Stimulated activated CD8-positive, alpha-beta memory T cell treated with anti-CD3 and anti-CD28 coated beads, Interleukin-15, amount 100 ng/mL, for 48 hours (primary cell): ENCODE data around the gene NOL11.
"Not testable (repeated sequence)": the region's sequence is repeated elsewhere in the genome, so short reads cannot be mapped to it uniquely, and the experiment has no call there.

Experiments
- DNase-seq, 2 donors: peaks; one replicate each; pipeline ENCODE4 v3.0.0-alpha.2; 2020; ENCODE audit warnings: low read depth in 2 of 2

The NOL11 gene

DNA sequence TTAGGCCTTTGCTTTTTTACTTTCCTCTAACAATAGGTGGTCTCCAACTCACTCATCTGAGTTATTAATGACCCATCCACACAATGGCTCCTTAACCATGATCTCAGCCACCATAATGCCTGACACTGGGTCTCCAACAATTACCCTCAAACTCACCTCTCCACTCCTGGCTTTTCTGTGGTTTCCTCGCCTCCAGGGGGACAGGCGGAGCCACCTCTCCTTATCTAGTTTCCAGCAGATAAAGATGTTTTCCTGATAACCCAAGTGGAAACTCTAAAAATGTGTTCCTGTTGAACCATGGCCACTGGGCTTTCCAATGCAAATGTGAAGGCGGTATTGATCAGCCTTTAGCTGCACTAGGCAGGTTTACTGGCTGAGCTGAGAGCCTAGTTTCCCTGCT lies 9.4 kb upstream of the NOL11 start:
- no peak for DNase-seq

DNA sequence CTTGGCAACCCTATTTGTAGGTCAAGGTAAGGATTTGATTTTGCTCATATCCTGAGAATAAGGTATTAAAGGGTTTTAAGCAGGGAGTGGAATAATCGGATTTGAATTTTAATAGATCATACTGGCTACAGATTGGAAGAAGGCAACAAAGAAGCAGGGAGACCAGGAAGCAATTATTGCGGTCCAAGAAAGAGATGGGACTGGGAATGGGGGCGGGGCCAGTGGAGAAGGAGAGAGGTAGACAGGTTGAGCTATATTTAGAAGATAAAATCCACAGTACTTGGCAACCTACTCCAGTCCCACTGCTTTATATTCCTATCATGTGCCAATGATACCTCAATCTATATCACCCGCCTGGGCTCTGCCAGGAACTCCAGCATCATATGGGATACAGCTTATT lies 5.8 kb upstream of the NOL11 start:
- DNase-seq = no peak

- no peak for DNase-seq
Measured at GRCh38 chr17:67712375-67712774, 5.4 kb upstream of the NOL11 start.

DNA sequence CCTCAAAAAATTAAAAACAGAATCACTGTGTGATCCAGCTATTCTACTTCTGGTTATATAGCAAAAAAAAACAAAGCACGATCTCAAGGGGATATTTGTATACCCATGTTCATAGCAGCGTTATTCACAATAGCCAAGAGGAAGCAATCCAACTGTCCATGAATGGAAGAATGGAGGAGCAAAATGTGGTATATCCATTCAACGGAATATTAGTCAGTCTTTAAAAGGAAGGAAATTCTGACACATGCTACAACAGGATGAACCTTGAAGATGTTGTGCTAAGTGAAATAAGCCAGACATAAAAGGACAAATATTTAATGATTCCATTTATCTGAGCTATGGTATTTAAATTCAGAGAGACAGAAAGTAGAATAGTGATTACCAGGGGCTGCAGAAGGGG lies 4.6 kb upstream of the NOL11 start:
- DNase-seq = no peak

DNA sequence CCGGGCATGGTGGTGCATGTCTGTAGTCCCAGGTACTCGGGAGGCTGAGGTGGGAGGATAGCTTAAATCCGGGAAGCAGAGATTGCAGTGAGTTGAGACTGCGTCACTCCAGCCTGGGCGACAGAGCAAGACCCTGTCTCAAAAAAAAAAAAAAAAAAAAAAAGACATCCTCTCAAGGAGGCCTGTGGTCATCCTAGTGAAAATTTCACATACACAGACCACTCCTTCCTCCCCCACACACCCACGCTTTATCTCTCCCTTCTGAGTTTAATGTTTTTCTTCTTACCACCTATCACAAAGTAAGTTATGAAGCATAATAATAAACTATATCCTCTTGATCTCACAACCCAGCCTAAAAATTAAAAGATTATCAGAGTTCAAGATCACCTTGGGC lies 1.3 kb upstream of the NOL11 start:
- no peak for DNase-seq

DNA sequence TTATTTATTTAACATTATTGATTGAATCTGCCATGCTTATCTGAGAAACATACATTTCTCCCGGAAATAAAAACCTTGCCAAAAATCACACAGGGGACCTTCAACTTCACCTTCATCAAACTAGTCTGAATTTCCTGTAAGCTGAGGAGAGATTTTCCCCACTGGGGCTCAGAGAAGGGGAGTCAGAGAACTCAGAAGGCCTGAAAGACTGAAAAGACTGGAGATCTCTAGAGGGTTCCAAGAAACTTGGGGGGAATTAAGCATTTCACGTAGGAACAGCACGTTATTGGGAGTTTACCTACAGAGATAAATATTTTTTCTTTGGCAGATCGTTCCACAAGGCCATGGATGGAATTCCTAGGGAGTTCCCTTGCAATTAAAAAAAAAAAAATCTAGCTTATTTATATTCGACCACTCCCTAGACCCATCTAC lies 528 bp upstream of the NOL11 start:
- no peak for DNase-seq

DNA sequence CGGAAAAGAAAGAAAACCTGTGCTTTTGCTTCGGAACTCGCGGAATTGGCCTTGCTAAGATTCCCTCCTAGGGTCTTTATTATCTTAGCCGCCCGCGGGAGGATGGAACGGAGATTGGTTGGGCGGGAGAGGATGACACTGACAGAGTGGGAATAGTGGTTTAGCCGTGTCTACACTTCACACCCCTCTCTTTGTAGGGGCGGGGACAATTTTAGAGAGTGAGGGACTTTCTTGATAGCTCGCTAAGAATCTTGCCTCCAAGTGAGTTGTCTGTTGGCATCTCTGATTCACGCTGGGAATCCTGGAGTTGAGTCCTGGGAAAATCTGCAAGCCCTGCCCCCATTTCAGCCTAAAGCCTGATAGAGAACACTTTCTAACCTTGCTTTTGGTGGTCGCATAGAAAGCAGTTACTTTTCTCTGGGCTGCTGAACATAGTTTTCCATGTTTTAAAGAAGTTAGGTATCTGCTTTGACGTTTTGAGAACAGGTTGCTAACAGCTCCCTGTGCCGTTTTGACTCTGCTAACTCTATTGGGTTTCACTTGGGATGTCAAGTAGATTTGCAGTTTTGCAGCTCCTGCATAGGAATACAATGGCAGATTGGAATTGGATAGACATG lies 697 bp downstream of the NOL11 start:
- DNase-seq = peak in 1 of 2 donors; percentile 25

GRCh38 chr17:67725373-67725791 lies 7.6 kb downstream of the NOL11 start:
- DNase-seq = no peak

GRCh38 chr17:67725807-67726206 lies 8.1 kb downstream of the NOL11 start:
- no peak for DNase-seq

DNA sequence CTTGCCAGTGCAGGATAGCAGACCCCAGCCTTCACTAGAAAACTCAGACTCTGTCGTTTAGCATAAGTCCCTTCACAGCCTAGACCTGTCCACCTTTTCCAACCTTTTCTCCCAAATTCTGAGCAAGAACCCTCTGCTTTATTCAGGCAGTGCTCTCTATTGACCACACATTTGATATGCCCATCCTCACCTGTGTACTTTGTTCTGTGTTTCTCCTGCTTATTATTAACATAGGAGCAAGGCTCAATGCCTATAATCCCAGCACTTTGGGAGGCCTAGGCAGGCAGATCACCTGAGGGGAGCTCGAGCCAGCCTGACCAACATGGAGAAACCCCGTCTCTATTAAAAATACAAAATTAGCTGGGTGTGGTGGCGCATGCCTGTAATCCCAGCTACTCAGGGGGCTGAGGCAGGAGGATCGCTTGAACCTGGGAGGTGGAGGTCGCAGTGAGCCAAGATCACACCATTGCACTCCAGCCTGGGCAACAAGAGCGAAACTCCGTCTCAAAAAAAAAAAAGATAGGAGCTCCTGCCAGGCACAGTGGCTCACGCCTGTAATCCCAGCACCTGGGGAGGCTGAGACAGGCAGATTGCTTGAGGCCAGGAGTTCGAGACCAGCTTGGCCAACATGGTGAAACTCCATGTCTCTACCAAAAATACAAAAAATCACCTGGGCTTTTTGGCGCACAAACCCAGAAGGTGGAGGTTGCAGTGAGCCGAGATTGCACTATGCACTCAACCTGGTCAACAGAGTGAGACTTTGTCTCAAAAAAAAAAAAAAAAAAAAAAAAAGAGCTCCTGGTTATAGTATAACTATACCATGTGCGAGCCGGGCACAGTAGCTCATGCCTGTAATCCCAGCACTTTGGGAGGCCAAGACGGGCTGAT lies 9.7 kb downstream of the NOL11 start:
- DNase-seq = not testable (repeated sequence)

DNA sequence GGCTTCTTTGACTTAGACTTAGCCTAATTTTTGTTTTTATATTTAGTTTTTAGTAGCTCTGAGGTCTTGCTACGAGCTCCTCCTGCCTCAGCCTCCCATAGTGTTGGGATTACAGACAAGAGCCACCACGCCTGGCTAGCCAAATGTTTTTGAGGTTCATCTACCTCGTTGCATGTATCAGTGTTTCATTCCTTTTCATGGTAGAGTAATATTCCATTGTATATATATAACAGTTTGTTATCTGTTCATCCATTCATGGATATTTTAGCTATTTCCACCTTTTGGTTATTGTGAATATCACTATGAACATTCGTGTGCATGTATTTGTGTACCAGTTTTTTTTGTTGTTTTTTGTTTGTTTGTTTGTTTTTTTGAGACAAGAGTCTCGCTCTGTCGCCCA lies 12.2 kb downstream of the NOL11 start:
- DNase-seq = no peak

- DNase-seq = no peak
Measured at GRCh38 chr17:67730731-67731130, 13.0 kb downstream of the NOL11 start.

GRCh38 chr17:67733449-67733848 lies 15.7 kb downstream of the NOL11 start:
- no peak for DNase-seq

DNA sequence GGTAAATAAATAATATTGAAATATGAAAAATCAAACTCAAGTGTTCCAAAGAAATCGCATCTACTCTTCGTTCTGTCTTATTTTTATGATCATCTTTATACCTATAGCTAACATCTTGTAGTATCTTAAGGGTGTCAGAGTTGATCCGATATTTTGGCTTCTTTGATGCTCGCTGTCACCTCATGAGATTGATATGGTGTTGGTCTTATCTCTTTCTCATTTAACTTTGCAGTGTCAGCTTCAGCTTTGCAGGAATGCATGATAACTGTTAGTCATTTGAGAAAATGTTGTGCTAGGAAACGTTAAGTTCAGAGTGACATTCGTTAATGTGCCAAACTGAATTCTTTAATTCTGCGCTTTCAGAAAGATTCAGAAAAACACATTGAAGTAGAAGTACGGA lies 19.4 kb downstream of the NOL11 start:
- DNase-seq = no peak

DNA sequence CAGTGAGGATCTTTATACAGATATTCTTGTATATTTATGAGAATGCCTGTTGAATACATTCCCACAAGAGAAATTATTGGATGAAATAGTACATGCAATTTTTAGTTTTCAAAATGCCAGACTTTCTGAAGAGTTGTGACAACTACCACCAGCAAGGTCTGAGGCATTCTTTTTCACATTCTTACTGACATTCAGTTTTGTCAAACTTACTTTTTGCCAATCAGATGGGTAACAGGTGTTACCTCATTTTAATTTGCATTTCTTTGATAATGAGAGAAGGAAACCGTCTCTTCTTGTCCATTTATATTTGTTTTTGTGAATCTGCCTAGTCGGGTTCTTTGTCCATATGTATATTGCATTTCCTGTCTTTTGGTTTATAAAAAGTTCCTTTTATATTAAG lies 24.3 kb downstream of the NOL11 start:
- DNase-seq = no peak

DNA sequence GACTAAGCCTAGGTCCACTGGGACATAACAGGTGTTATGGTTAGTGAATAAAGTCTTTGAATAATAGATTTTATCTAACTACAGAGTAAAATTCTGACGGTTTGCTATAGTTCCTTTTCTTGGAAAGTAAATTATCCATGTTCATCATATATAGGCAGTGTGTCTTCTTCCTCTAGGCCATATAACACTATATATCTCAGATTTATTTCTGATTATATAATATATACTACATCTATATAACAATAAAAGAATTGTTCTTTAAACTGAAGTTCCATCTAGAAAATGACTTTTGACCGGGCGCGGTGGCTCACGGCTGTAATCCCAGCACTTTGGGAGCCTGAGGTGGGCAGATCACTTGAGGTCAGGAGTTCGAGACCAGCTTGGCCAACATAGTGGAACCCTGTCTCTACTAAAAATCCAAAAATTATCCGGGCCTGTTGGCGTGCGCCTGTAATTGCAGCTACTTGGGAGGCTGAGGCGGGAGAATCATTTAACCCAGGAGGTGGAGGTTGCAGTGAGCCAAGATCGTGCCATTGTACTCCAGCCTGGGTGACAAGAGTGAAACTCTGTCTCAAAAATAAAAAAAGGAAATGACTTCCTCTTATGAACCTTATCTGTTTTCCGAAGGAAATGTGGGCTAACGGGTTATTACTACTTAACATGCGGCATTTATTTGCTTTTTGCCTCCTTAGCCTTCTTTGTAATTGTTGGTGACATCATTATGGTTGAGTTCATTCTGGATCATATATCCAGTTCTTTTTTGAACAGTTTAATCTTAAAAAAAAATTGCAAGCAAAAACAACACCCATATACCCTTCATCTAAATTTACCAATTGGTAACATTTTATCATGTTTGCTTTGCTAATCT lies 29.2 kb downstream of the NOL11 start:
- no peak for DNase-seq

DNA sequence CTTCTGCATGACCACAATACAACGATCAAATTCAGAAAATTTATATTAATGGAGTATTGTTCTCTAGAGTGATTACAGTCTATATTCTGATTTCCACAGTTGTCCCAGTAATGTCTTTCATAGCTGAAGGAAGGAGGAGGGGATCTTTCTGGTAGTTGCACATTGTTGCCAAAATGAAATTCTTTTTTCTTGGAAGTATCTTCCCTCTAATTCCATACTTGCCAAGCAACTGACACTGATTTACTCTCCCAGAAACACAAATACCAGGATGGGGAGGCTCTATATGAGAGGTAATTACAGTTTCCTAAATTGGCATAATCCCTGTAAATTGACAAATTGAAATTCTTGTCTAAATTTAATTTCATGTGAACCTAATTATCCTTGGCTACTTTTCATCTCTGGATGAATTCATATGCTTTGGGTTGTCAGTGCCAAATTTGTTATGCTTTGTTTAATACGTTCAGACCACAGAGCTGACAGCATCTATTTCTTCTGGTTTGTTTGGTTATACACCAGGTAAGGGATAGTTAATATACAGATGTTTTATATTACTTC lies 30.0 kb downstream of the NOL11 start:
- DNase-seq = no peak

GRCh38 chr17:67750067-67750466 lies 32.3 kb downstream of the NOL11 start:
- DNase-seq = no peak

DNA sequence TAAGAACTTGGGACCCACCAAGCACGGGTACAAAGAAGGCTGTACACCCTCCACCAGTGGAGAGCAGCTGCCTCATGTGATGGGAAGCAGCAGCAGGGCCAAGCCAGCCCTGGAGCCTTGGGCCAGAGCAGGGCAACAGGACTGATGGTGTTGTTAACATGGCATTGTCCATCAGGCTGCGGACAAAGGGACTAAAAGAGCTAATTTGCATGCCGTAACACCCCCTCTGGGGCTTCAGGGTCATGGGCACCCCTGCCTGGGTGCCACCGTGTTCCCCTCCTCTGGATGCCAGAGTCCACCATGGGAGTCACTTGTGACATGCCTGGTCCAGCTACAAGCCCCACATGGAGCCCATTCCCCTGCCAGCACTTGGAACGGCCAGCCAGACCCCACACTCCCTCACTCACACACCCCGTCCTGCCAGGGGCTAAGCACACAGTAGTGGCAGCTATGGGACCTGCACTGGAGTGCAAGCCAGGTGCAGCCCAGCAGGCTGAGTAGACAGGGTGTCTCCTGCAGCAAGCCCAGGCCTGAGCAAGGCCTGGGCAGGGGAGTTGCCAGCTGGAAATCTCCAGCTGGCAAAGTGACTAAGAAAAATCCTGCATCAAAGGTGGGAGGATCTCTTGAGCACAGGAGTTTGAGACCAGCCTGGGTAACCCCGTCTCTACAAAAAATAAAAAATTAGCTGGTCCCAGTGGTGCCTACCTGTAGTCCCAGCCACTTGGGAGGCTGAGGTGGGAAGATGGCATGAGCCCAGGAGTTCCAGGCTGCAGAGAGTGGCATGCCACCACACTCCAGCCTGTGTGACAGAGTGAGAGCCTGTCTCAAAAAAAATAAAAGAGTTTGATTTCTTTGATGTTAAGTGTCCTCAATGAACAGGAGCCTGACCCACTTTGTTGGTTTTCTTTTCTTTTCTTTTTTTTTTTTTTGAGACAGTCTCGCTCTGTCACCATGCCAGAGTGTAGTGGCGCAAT lies 33.7 kb downstream of the NOL11 start:
- DNase-seq = no peak

DNA sequence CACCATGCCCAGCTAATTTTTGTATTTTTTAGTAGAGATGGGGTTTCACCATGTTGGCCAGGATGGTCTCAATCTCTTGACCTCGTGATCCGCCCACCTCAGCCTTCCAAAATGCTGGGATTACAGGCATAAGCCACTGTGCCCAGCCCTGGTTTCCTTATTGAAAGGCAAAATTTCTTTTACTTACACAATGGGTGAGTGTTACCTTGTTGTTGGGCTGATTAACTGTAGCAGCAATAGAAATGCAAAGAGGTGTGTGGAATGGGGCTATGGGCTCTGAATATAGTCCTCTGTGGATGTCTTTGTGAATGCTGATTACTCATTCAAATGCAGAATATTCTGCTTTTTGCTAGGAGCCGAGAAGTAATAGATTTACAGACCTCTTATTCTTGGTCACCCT lies 34.4 kb downstream of the NOL11 start:
- DNase-seq = not testable (repeated sequence)

DNA sequence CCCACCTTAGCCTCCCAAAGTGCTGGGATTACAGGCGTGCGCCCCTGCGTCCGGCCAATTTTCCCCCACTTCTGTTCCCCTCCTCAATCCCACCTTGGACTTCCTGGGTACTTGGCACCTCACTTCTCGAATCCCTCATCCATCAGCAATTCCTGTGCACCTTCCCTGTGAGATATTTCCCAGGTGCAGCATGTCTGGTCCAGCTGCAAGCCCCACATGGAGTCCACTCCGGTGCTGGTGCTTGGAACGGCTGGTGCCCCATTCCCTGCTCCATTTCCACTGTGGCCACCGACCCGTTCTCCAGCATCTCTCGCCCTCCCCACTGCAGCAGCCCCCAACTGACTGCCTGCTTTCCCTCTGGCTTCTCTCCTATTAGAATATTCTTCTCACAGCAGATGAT lies 35.3 kb downstream of the NOL11 start:
- no peak for DNase-seq
